HepG2 (cell line): ENCODE results near the gene BCAS1. TPM values are rescaled to one million over a fixed set of nuclear protein-coding genes. Genes with fewer than 3 reads are reported as not detected.

ENCODE experiments used
- ATAC-seq: fragments of 200-7000 bp; cut with Tn5 transposase; 3 replicates; pipeline ENCODE4 v1.9.1; 2020; ENCODE audit warnings: mild to moderate bottlenecking, moderate library complexity
- BruUV-seq: library from RNA; stranded (reverse); fragments of 400-500 nt; replicated peaks from 2 replicates; lab custom pipeline; 2021; lab: Mats Ljungman, UMichigan
- CTCF ChIA-PET: fragments of 300-600 bp; formaldehyde crosslinking; extraction: SDS; loops from one replicate; lab custom pipeline; 2021; ENCODE audit warnings: low total read pairs, inconsistent platforms, low intra/inter-chr PET ratio; lab: Yijun Ruan, JAX
- POLR2A ChIA-PET: fragments of 350-600 bp; sonication (Branson Sonifier 250); formaldehyde crosslinking; loops from one replicate; lab custom pipeline; 2020; ENCODE audit warnings: antibody characterized with exemption, inconsistent platforms; lab: Yijun Ruan, JAX
- DNase-seq: peaks from one replicate; pipeline ENCODE4 v3.0.0-alpha.2; 2015; ENCODE audit warnings: low spot score
- FAIRE-seq: peaks from 3 replicates; lab custom pipeline; 2011; peaks lifted over from hg19 to GRCh38; lab: Jason Lieb, UNC
- H2AFZ ChIP-seq: one replicate; pipeline ENCODE4 v1.6.1; 2011; ENCODE audit warnings: low read length, inconsistent platforms
- H3K27ac ChIP-seq: fragments of 300-600 bp; 3 replicates; pipeline ENCODE4 v1.8.0; 2011; ENCODE audit warnings: mixed run types, mild to moderate bottlenecking, mixed read lengths, low read length, inconsistent platforms; ENCODE audit not compliant: insufficient read depth; ENCODE audit errors: extremely low read length
- H3K27me3 ChIP-seq, 2 experiments: fragments of 200-600 bp in 1 of 2; 2 replicates in 1 of 2; 3 replicates in 1 of 2; pipeline versions ENCODE4 v1.6.0 to v1.8.0; 2011; ENCODE audit warnings: low read length in 2 of 2, mild to moderate bottlenecking in 2 of 2, moderate library complexity in 2 of 2, inconsistent platforms in 1 of 2; ENCODE audit not compliant: insufficient read depth in 2 of 2, control insufficient read depth in 1 of 2
- H3K36me3 ChIP-seq, 2 experiments: fragments of 200-600 bp in 1 of 2; replicated peaks in 1 of 2; 2 replicates in 1 of 2; 3 replicates in 1 of 2; pipeline versions ENCODE4 v1.5.1 to v1.8.0; 2011; ENCODE audit warnings: low read length in 2 of 2, inconsistent platforms in 1 of 2; ENCODE audit not compliant: insufficient read depth in 2 of 2, control insufficient read depth in 1 of 2
- H3K4me1 ChIP-seq: 2 replicates; pipeline ENCODE4 v1.5.1; 2012; ENCODE audit warnings: low read length, inconsistent platforms; ENCODE audit not compliant: insufficient read depth
- H3K4me2 ChIP-seq: 2 replicates; pipeline ENCODE4 v1.6.0; 2011; ENCODE audit warnings: low read depth, low read length, inconsistent platforms
- H3K4me3 ChIP-seq, 3 experiments: fragments of 200-600 bp in 1 of 3; sonication (generic), shearing (Covaris generic) in 1 of 3; replicated peaks in 1 of 3; 2 replicates each; pipeline ENCODE4 v1.5.1; 2011 to 2016; ENCODE audit warnings: low read length in 3 of 3, inconsistent platforms in 2 of 3, low read depth in 2 of 3, mild to moderate bottlenecking in 2 of 3, control low read depth in 1 of 3, mixed read lengths in 1 of 3; ENCODE audit not compliant: insufficient read depth in 1 of 3
- H3K79me2 ChIP-seq: one replicate; pipeline ENCODE4 v1.6.1; 2011; ENCODE audit warnings: low read length, inconsistent platforms; ENCODE audit not compliant: insufficient read depth
- H3K9ac ChIP-seq: 2 replicates; pipeline ENCODE4 v1.6.0; 2011; ENCODE audit warnings: mild to moderate bottlenecking, low read depth, low read length, inconsistent platforms; ENCODE audit not compliant: insufficient read depth
- H3K9me3 ChIP-seq: 2 replicates; pipeline ENCODE4 v1.5.1; 2012; ENCODE audit warnings: mild to moderate bottlenecking, low read length
- H4K20me1 ChIP-seq: 2 replicates; pipeline ENCODE4 v1.6.0; 2011; ENCODE audit warnings: inconsistent platforms, mild to moderate bottlenecking, low read length, moderate library complexity; ENCODE audit not compliant: insufficient read depth
- BATF2 ChIP-seq: sonication (generic); formaldehyde crosslinking; IDR thresholded peaks from 2 replicates; pipeline ENCODE4 v1.8.0; 2022; ENCODE audit warnings: mild to moderate bottlenecking, missing genetic modification reagents, moderate library complexity
- BRCA1 ChIP-seq: sonication (generic); formaldehyde crosslinking; IDR thresholded peaks from 2 replicates; pipeline ENCODE4 v1.4.0; 2020; ENCODE audit warnings: missing genetic modification reagents
- HES4 ChIP-seq: sonication (generic); formaldehyde crosslinking; IDR thresholded peaks from 2 replicates; pipeline ENCODE4 v1.9.0; 2021; ENCODE audit warnings: mild to moderate bottlenecking, missing genetic modification reagents, borderline replicate concordance
- LBX2 ChIP-seq: sonication (generic); formaldehyde crosslinking; IDR thresholded peaks from 2 replicates; pipeline ENCODE4 v1.5.0; 2020; ENCODE audit warnings: missing genetic modification reagents, mild to moderate bottlenecking, borderline replicate concordance
- NCOA5 ChIP-seq: sonication (generic); formaldehyde crosslinking; IDR thresholded peaks from 2 replicates; pipeline ENCODE4 v1.4.0; 2020; ENCODE audit warnings: missing genetic modification reagents
- NFKB2 ChIP-seq: sonication (generic); formaldehyde crosslinking; IDR thresholded peaks from 2 replicates; pipeline ENCODE4 v1.4.0; 2020; ENCODE audit warnings: missing genetic modification reagents, borderline replicate concordance
- PRDM4 ChIP-seq: sonication (generic); formaldehyde crosslinking; IDR thresholded peaks from 2 replicates; pipeline ENCODE4 v1.9.0; 2021; ENCODE audit warnings: missing genetic modification reagents, borderline replicate concordance
- REXO4 ChIP-seq: sonication (generic); formaldehyde crosslinking; IDR thresholded peaks from 2 replicates; pipeline ENCODE4 v1.8.0; 2022; ENCODE audit warnings: missing genetic modification reagents, mild to moderate bottlenecking, borderline replicate concordance
- RFXANK ChIP-seq: IDR thresholded peaks from 2 replicates; pipeline ENCODE4 v1.6.1; 2016
- SIX4 ChIP-seq: sonication (generic); formaldehyde crosslinking; IDR thresholded peaks from 2 replicates; pipeline ENCODE4 v1.4.0; 2020; ENCODE audit warnings: missing genetic modification reagents
- SYNCRIP ChIP-seq: fragments of 200-400 bp; formaldehyde crosslinking; IDR thresholded peaks from 2 replicates; pipeline ENCODE4 v1.6.1; 2018; ENCODE audit warnings: mild to moderate bottlenecking, low read depth, low read length; ENCODE audit not compliant: insufficient read depth
- ZBTB43 ChIP-seq: sonication (generic); formaldehyde crosslinking; conservative IDR thresholded peaks from 2 replicates; pipeline ENCODE4 v1.4.0; 2020; ENCODE audit warnings: missing genetic modification reagents
- ZNF143 ChIP-seq: sonication (generic); formaldehyde crosslinking; IDR thresholded peaks from 2 replicates; pipeline ENCODE4 v1.4.0; 2020; ENCODE audit warnings: missing genetic modification reagents
- ZNF430 ChIP-seq: sonication (generic); formaldehyde crosslinking; IDR thresholded peaks from 2 replicates; pipeline ENCODE4 v1.9.0; 2021; ENCODE audit warnings: mild to moderate bottlenecking, missing genetic modification reagents
- ZNF782 ChIP-seq: sonication (generic); formaldehyde crosslinking; IDR thresholded peaks from 2 replicates; pipeline ENCODE4 v1.4.0; 2020; ENCODE audit warnings: missing genetic modification reagents, mild to moderate bottlenecking, borderline replicate concordance
- in situ Hi-C: cut with HindIII; loops from 2 replicates; pipeline ENCODE4 v1.10.0; 2017; ENCODE audit warnings: low pct_unique_long_range_greater_than_20kb; ENCODE audit not compliant: extremely low pct_ligation_motif_present
- intact Hi-C: fragments of 100-400 bp; cut with micrococcal nuclease; formaldehyde crosslinking; loops from one replicate; pipeline ENCODE4 v1.10.0; 2022; ENCODE audit not compliant: unreplicated experiment
- polyA plus RNA-seq, 8 experiments: library from polyadenylated mRNA; depleted of rRNA in 3 of 8; stranded (reverse) in 7 of 8; unstranded in 1 of 8; fragments of >200 nt; fragmentation: Illumina TruSeq in 4 of 8; extraction: Trizol in 4 of 8; gene quantifications; 2 replicates each; pipeline versions ENCODE4 v1.2.1 to v1.2.3, GENCODE V29; 2011 to 2016; ENCODE audit warnings: low read depth in 4 of 8, missing spikeins in 1 of 8, mixed read lengths in 1 of 8; ENCODE audit not compliant: insufficient read depth in 1 of 8
- total RNA-seq, 5 experiments: library from RNA; depleted of rRNA; stranded (reverse); fragments of >200 nt; fragmentation: Illumina TruSeq; extraction: Trizol; gene quantifications; 2 replicates each; pipeline ENCODE4 v1.2.3, GENCODE V29; 2016; ENCODE audit warnings: low read depth in 1 of 5

The BCAS1 gene
- total and polyA plus RNA-seq, 2 of the 13 experiments (the other 11 are each of a cell fraction or from before 2014, with no cell fraction given) = 0.55 to 0.91 TPM

- DNase-seq = no peak
- FAIRE-seq = no peak
- no peak for ATAC-seq
- Histone ChIP-seq H3K27ac (no peak overlapping the region), H3K4me2 (no peak overlapping the region), H4K20me1 (no peaks in the 10 kb centered on the region), H3K27me3 (no peaks in the 10 kb centered on the region; a peak in 1 of 5 replicates), H3K4me1 (peaks cover 40% of the 10 kb centered on the region), H3K4me3 (no peak overlapping the region), H3K79me2 (no peaks in the 10 kb centered on the region), H3K9ac (no peak overlapping the region), H3K36me3 (no peaks in the 10 kb centered on the region), H3K9me3 (no peaks in the 10 kb centered on the region), H2AFZ (no peak overlapping the region)
- intact Hi-C loops = no loop called here
- ChIA-PET POLR2A (interaction anchor here (3.2 kb wide), 1 partner anchor 15 kb away, joined by 16 read pairs; no protein-coding TSS in a partner anchor), CTCF (no interaction called here)
- BruUV-seq = no TSS peak
- in situ Hi-C loops = no loop called here
- no peak for TF ChIP-seq SYNCRIP
- TF ChIP-seq LBX2 = no peak
- no peak for TF ChIP-seq REXO4 (CRISPR knock-in tag)
- no peak for TF ChIP-seq ZBTB43 (CRISPR knock-in tag)
- TF ChIP-seq BATF2 (CRISPR knock-in tag) = no peak
- no peak for TF ChIP-seq RFXANK (CRISPR knock-in tag)
- no peak for TF ChIP-seq PRDM4 (CRISPR knock-in tag)
- no peak for TF ChIP-seq ZNF430 (CRISPR knock-in tag)
- TF ChIP-seq NCOA5 = no peak
- no peak for TF ChIP-seq HES4 (CRISPR knock-in tag)
- TF ChIP-seq ZNF782 = no peak
- no peak for TF ChIP-seq SIX4 (CRISPR knock-in tag)
- TF ChIP-seq BRCA1 (CRISPR knock-in tag) = no peak
- no peak for TF ChIP-seq NFKB2 (CRISPR knock-in tag)
- no peak for TF ChIP-seq ZNF143 (CRISPR knock-in tag)
Measured at GRCh38 chr20:54083459-54083858, 13.1 kb upstream of the BCAS1 start.
